Measurements from ENCODE around the gene PTPN1. TPM values are rescaled to one million over a fixed set of nuclear protein-coding genes. Genes with fewer than 3 reads are reported as not detected.

Gene PTPN1
- 10 to 100 TPM; 37.8 to 46.5 (median 45.2) TPM for total RNA-seq (2021; fragmentation: NEBNext Ultra II Directional; extraction: Animal tissue kit (Norgen Biotek cat#: 25700))
- long read RNA-seq, full-length matches to known transcripts, result 20 of 37 reads
- long read RNA-seq, partial matches to known transcripts, result 9 of 37 reads
- long read RNA-seq, other reads (novel, unspliced or antisense), result 8 of 37 reads

DNA sequence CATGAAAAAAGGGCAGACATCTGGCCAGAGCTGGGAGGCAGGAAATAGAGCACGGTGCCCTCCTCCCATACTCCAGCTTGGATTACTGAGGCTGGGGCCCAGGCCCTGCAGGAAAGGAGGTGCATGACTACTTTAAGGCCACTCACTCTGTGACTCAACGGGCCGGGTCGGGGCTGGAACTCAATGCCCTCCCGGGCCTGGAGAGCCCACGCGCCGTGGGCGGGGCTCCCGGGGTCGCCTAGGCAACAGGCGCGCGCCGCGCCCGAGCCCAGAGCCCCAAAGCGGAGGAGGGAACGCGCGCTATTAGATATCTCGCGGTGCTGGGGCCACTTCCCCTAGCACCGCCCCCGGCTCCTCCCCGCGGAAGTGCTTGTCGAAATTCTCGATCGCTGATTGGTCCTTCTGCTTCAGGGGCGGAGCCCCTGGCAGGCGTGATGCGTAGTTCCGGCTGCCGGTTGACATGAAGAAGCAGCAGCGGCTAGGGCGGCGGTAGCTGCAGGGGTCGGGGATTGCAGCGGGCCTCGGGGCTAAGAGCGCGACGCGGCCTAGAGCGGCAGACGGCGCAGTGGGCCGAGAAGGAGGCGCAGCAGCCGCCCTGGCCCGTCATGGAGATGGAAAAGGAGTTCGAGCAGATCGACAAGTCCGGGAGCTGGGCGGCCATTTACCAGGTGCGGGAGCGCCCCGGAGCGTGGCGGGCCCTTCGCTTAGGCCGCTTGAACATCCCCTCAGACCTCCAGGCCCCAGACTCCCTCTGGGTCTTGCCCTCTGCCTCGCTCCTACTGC lies at the start of gene PTPN1:
TSS of gene PTPN1 (plus strand) at position 461 of the 783 bp plus-strand sequence. CDS start at position 606, 145 bp downstream.
- no peaks in the 10 kb centered on the region for H3K9me3 Mint-ChIP-seq
- TF ChIP-seq, protein P1, sequence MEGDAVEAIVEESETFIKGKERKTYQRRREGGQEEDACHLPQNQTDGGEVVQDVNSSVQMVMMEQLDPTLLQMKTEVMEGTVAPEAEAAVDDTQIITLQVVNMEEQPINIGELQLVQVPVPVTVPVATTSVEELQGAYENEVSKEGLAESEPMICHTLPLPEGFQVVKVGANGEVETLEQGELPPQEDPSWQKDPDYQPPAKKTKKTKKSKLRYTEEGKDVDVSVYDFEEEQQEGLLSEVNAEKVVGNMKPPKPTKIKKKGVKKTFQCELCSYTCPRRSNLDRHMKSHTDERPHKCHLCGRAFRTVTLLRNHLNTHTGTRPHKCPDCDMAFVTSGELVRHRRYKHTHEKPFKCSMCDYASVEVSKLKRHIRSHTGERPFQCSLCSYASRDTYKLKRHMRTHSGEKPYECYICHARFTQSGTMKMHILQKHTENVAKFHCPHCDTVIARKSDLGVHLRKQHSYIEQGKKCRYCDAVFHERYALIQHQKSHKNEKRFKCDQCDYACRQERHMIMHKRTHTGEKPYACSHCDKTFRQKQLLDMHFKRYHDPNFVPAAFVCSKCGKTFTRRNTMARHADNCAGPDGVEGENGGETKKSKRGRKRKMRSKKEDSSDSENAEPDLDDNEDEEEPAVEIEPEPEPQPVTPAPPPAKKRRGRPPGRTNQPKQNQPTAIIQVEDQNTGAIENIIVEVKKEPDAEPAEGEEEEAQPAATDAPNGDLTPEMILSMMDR (IDR thresholded peaks at IDR 0.05), result peak; percentile 47
- peaks cover 51% of the 10 kb centered on the region for H3K4me1 Mint-ChIP-seq (ENCODE audit: low read depth)
- no peaks in the 10 kb centered on the region; the same call in none of the 2 replicates for H3K27me3 Mint-ChIP-seq (ENCODE audit: insufficient read depth)
- peak within 1 kb of the TSS; percentile 88 for H3K27ac Mint-ChIP-seq
- peak; percentile 99 for DNase-seq
- H3K4me3 Mint-ChIP-seq, result peak within 1 kb of the TSS; percentile 93
- peaks cover 3% of the 10 kb centered on the region for H3K36me3 Mint-ChIP-seq (ENCODE audit: low read depth)

DNA sequence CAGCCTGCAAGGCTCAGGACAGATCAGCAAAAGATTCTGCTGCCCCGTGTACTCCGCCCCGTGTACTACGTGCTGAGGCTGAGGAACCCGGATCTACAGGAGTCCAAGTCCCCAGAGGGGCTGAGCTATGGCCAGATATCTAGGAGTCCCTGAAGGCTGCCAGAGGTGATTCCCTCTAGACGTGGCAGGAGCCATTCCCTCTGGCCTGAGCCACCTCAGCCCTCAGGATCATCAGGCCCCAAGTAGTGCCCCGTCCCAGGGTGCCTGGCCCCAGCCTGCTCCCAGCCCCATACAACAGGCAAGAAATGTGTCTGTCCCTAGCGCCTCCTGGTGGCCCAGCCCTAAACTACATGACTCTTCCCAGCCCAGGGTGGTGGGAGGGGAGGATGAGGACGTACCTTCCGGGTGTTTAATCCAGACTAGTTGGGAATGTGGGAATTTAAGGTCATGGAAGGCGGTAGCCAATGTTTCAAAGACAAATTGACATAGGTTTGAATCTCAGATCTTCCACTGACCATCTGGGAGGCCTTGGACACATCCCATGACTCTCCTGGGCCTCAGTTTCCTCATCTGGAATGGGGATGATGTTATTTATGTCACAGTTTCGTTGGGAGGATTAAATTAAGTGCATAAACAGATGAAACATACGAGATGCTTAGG lies 49.4 kb upstream of the PTPN1 start:
- H3K36me3 Mint-ChIP-seq (ENCODE audit: low read depth), result no peaks in the 10 kb centered on the region
- DNase-seq, result peak; percentile 71
- peaks cover 21% of the 10 kb centered on the region for H3K4me1 Mint-ChIP-seq (ENCODE audit: low read depth)
- H3K9me3 Mint-ChIP-seq, result no peaks in the 10 kb centered on the region
- H3K27me3 Mint-ChIP-seq (ENCODE audit: insufficient read depth), result peaks cover 5% of the 10 kb centered on the region
- H3K27ac Mint-ChIP-seq, result no peak overlapping the region; the same call in 1 of the 2 replicates
- no peak overlapping the region for H3K4me3 Mint-ChIP-seq
- TF ChIP-seq, protein P1 (IDR thresholded peaks at IDR 0.05), result peak; percentile 97

DNA sequence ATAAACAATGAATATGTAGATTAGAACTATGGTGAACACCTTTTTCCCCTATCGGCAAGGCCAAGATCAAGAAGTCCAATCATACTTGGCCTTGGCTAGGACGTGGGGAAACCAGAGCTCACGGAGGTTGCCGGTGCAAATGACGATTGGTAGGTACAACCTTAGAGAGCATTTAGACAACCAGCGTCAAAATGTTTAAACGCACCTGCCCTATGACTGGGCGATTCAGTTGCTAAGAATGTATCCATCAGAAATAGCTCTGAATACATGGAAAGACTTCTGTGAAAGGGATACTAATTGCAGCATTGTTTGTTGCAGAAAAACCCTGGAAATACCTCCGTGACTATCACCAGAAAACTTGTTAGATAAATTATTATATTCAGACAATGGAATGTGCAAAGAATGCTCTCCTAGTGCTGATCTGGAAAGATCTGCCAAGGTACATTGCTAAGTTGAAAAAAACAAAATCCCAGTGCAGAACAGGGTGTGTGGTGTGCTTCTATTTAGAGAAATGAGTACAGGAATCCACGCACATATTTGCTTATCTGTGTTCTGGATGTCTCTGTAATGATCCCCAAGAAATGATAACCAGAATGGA lies 48.0 kb upstream of the PTPN1 start:
- no peak overlapping the region for H3K4me3 Mint-ChIP-seq
- DNase-seq, result no peak
- no peaks in the 10 kb centered on the region for H3K36me3 Mint-ChIP-seq (ENCODE audit: low read depth)
- H3K27ac Mint-ChIP-seq, result no peak overlapping the region
- peaks cover 3% of the 10 kb centered on the region for H3K27me3 Mint-ChIP-seq (ENCODE audit: insufficient read depth)
- H3K9me3 Mint-ChIP-seq, result no peaks in the 10 kb centered on the region
- TF ChIP-seq, protein P1 (IDR thresholded peaks at IDR 0.05), result no peak
- peaks cover 21% of the 10 kb centered on the region for H3K4me1 Mint-ChIP-seq (ENCODE audit: low read depth)

DNA sequence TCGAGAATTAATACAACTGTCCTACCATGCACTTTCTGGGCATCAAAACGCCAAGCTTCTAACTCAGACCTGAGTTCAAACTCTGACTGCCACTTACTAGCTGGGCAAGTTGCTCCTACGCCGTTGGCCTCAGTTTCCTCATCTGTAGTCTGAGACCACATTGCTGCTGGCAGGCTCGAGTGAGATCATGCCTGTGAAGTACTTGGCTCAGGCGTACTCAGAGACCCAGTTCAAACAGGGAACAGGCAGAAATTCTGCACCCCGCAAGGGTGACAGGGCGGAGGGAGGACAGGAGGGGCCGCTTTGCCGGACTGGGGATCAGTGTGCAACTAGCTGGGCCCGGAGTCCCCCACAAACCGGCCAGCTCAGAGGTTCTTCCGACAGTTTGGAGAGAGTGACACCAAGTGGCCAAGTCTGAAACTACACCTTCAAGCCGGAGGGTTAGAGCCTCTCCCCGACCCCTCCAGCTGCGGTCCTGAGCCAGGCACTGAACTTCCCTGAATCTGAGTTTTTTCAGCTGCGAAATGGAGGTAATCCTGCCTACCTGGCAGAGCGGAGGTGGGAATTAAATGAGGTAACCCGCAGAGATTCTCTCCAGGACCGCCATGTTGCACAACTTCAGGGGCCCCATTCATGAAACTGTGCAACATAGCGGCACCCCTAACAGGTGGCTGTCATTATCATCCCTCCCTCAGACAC lies 46.0 kb upstream of the PTPN1 start:
- H3K9me3 Mint-ChIP-seq, result no peaks in the 10 kb centered on the region
- H3K27me3 Mint-ChIP-seq (ENCODE audit: insufficient read depth), result peaks cover 3% of the 10 kb centered on the region
- H3K27ac Mint-ChIP-seq, result no peak overlapping the region
- no peaks in the 10 kb centered on the region for H3K36me3 Mint-ChIP-seq (ENCODE audit: low read depth)
- peaks cover 21% of the 10 kb centered on the region for H3K4me1 Mint-ChIP-seq (ENCODE audit: low read depth)
- peak; percentile 37 for DNase-seq
- TF ChIP-seq, protein P1 (IDR thresholded peaks at IDR 0.05), result peak; percentile 92
- H3K4me3 Mint-ChIP-seq, result peak overlapping the region; percentile 65

Measured in HFFc6 (cell line).